HL-60 (cell line): ENCODE data around the gene KLK8.

Source experiments
- DNase-seq, 2 experiments: peaks; one replicate each; pipeline ENCODE4 v3.0.0-alpha.2; 2010 to 2020; ENCODE audit warnings: low read depth in 1 of 2, low spot score in 1 of 2
- H3K27ac ChIP-seq: fragments of 250-450 bp; sonication (Bioruptor Pico); replicated peaks from 2 replicates; pipeline ENCODE4 v1.5.1; 2020; ENCODE audit warnings: mild to moderate bottlenecking, moderate library complexity
- H3K27me3 ChIP-seq: fragments of 250-450 bp; sonication (Bioruptor Pico); 2 replicates; pipeline ENCODE4 v1.5.1; 2021; ENCODE audit warnings: mild to moderate bottlenecking, moderate library complexity; ENCODE audit not compliant: insufficient read depth, poor library complexity, severe bottlenecking
- H3K4me3 ChIP-seq: replicated peaks from 2 replicates; pipeline ENCODE4 v1.5.1; 2011; ENCODE audit warnings: mild to moderate bottlenecking, control low read depth, low read length; ENCODE audit not compliant: insufficient read depth
- CTCF ChIP-seq: IDR thresholded peaks from one replicate; pipeline ENCODE4 v1.5.1; 2011; ENCODE audit warnings: low read length, control low read depth, inconsistent platforms; ENCODE audit not compliant: insufficient read depth
- GABPA ChIP-seq: IDR thresholded peaks from 2 replicates; pipeline ENCODE4 v1.6.1; 2012; ENCODE audit warnings: low read depth
- POLR2AphosphoS5 ChIP-seq: IDR thresholded peaks from 2 replicates; pipeline ENCODE4 v1.6.1; 2012; ENCODE audit warnings: low read depth
- REST ChIP-seq: IDR thresholded peaks from 2 replicates; pipeline ENCODE4 v1.6.1; 2012; ENCODE audit warnings: low read depth; ENCODE audit not compliant: insufficient replicate concordance
- SPI1 ChIP-seq: IDR thresholded peaks from 2 replicates; pipeline ENCODE4 v1.6.1; 2012; ENCODE audit warnings: low read depth, mild to moderate bottlenecking, borderline replicate concordance

KLK8 gene

GRCh38 chr19:50979758-50980157 lies 21.6 kb downstream of the KLK8 start:
- H3K27me3 ChIP-seq: no peaks in the 10 kb centered on the region
- DNase-seq: no peak
- TF ChIP-seq CTCF: no peak
- TF ChIP-seq GABPA: no peak
- TF ChIP-seq SPI1: no peak
- TF ChIP-seq POLR2AphosphoS5: no peak
- TF ChIP-seq REST: no peak
- no peak overlapping the region for H3K4me3 ChIP-seq
- no peak overlapping the region for H3K27ac ChIP-seq

GRCh38 chr19:50978772-50979390 lies 22.5 kb downstream of the KLK8 start:
- DNase-seq: no peak
- Histone ChIP-seq H3K27me3 (no peaks in the 10 kb centered on the region), H3K27ac (no peak overlapping the region), H3K4me3 (no peak overlapping the region)
- TF ChIP-seq CTCF (no peak), POLR2AphosphoS5 (no peak), SPI1 (no peak), REST (no peak), GABPA (no peak)

GRCh38 chr19:50977626-50978025 lies 23.8 kb downstream of the KLK8 start:
- DNase-seq: no peak
- Histone ChIP-seq H3K27ac (no peak overlapping the region), H3K27me3 (no peaks in the 10 kb centered on the region), H3K4me3 (no peak overlapping the region)
- TF ChIP-seq REST: no peak
- no peak for TF ChIP-seq CTCF
- TF ChIP-seq SPI1: no peak
- TF ChIP-seq POLR2AphosphoS5: no peak
